GM18868 (cell line): ENCODE data around the gene ANKRD31.
"Not testable (repeated sequence)": the region's sequence is repeated elsewhere in the genome, so short reads cannot be mapped to it uniquely, and the experiment has no call there.

Experiments
- ATAC-seq: cut with Tn5 transposase; IDR thresholded peaks from one replicate; pipeline ENCODE4 v1.9.1; 2021; ENCODE audit warnings: mild to moderate bottlenecking, moderate library complexity; ENCODE audit not compliant: unreplicated experiment

Gene ANKRD31

GRCh38 chr5:75148051-75148450, 88.6 kb downstream of the ANKRD31 start:
- ATAC-seq = no peak

GRCh38 chr5:75142566-75143136, 94.0 kb downstream of the ANKRD31 start:
- ATAC-seq = no peak

GRCh38 chr5:75140277-75140676, 96.4 kb downstream of the ANKRD31 start:
- no peak for ATAC-seq

GRCh38 chr5:75138689-75139088, 98.0 kb downstream of the ANKRD31 start:
- ATAC-seq = no peak

GRCh38 chr5:75130818-75131349, 105.8 kb downstream of the ANKRD31 start:
- no peak for ATAC-seq

GRCh38 chr5:75116856-75117255, 119.8 kb downstream of the ANKRD31 start:
- ATAC-seq = no peak

GRCh38 chr5:75114311-75114710, 122.4 kb downstream of the ANKRD31 start:
- ATAC-seq = not testable (repeated sequence)

- ATAC-seq = no peak
Measured at GRCh38 chr5:75113354-75114113, 123.1 kb downstream of the ANKRD31 start.

- ATAC-seq = no peak
Measured at GRCh38 chr5:75108931-75109596, 127.6 kb downstream of the ANKRD31 start.

- no peak for ATAC-seq
Measured at GRCh38 chr5:75108515-75108914, 128.2 kb downstream of the ANKRD31 start.

GRCh38 chr5:75095956-75096355, 140.7 kb downstream of the ANKRD31 start:
- not testable (repeated sequence) for ATAC-seq

- ATAC-seq = no peak
Measured at GRCh38 chr5:75091597-75091996, 145.1 kb downstream of the ANKRD31 start.

- ATAC-seq = no peak
Measured at GRCh38 chr5:75089662-75090061, 147.0 kb downstream of the ANKRD31 start.

- no peak for ATAC-seq
Measured at GRCh38 chr5:75089137-75089536, 147.5 kb downstream of the ANKRD31 start.

GRCh38 chr5:75088648-75089047, 148.0 kb downstream of the ANKRD31 start:
- ATAC-seq = no peak

- no peak for ATAC-seq
Measured at GRCh38 chr5:75081510-75081909, 155.2 kb downstream of the ANKRD31 start.

GRCh38 chr5:75079346-75079745, 157.3 kb downstream of the ANKRD31 start:
- not testable (repeated sequence) for ATAC-seq

- no peak for ATAC-seq
Measured at GRCh38 chr5:75078027-75078426, 158.7 kb downstream of the ANKRD31 start.

GRCh38 chr5:75072061-75072460, 164.6 kb downstream of the ANKRD31 start:
- ATAC-seq = no peak

GRCh38 chr5:75071100-75071499, 165.6 kb downstream of the ANKRD31 start:
- no peak for ATAC-seq

GRCh38 chr5:75067434-75067833, 169.2 kb downstream of the ANKRD31 start:
- no peak for ATAC-seq
